ENCODE data around the gene LRPPRC. TPM values are rescaled to one million over a fixed set of nuclear protein-coding genes. Genes with fewer than 3 reads are reported as not detected.
"Not testable (repeated sequence)": the region's sequence is repeated elsewhere in the genome, so short reads cannot be mapped to it uniquely, and the experiment has no call there.

Gene LRPPRC
- total and polyA plus RNA-seq, 2 experiments from 2014 or later, result 27.4 to 87.3 TPM

DNA sequence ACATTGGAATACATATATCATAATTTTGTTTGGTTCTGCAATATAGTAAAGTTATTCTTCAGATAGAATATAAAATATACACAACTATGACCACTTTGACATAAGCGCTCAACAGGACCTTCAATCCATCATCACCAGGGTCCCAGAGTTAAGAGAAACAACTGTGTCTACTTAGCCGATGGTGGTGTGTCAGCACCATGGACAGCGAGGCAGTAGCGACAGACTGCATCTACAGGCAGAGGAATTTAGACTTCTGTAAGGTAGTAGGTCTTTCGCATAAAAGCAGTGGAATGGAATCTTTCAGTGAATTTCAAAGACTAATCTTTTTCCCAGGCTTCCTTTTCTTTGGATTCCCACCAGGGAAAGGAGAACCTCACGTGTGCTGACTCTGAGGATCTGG lies 20.5 kb upstream of the LRPPRC start:
- Histone ChIP-seq H2AFZ (no peak overlapping the region), H3K4me1 (ENCODE audit: insufficient read depth) (no peaks in the 10 kb centered on the region), H3K27ac (no peak overlapping the region), H3K9me2 (replicated peaks; ENCODE audit: insufficient read depth) (no peaks in the 10 kb centered on the region), H3K36me3 (replicated peaks; ENCODE audit: insufficient read depth, low read depth) (no peaks in the 10 kb centered on the region), H3K4me3 (no peak overlapping the region), H3K9me3 (ENCODE audit: low read depth) (no peaks in the 10 kb centered on the region), H4K20me1 (ENCODE audit: insufficient read depth, poor library complexity, severe bottlenecking) (no peaks in the 10 kb centered on the region), H3K4me2 (no peak overlapping the region), H3K79me2 (no peaks in the 10 kb centered on the region), H3K27me3 (peaks cover 3% of the 10 kb centered on the region)
- 35% methylated on average over 6 of the region's 6 CpGs for WGBS (ENCODE audit: low lambda C conversion rate, missing lambda C conversion rate)
- TF ChIP-seq, protein P1, sequence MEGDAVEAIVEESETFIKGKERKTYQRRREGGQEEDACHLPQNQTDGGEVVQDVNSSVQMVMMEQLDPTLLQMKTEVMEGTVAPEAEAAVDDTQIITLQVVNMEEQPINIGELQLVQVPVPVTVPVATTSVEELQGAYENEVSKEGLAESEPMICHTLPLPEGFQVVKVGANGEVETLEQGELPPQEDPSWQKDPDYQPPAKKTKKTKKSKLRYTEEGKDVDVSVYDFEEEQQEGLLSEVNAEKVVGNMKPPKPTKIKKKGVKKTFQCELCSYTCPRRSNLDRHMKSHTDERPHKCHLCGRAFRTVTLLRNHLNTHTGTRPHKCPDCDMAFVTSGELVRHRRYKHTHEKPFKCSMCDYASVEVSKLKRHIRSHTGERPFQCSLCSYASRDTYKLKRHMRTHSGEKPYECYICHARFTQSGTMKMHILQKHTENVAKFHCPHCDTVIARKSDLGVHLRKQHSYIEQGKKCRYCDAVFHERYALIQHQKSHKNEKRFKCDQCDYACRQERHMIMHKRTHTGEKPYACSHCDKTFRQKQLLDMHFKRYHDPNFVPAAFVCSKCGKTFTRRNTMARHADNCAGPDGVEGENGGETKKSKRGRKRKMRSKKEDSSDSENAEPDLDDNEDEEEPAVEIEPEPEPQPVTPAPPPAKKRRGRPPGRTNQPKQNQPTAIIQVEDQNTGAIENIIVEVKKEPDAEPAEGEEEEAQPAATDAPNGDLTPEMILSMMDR (IDR thresholded peaks at IDR 0.05; ENCODE audit: poor library complexity), result no peak
- TF ChIP-seq EZH2phosphoT487 (IDR thresholded peaks at IDR 0.05; ENCODE audit: low read depth, severe bottlenecking, unreplicated experiment), result no peak
- no peak for TF ChIP-seq EZH2 (IDR thresholded peaks at IDR 0.05; ENCODE audit: borderline replicate concordance)
- DNase-seq (ENCODE audit: low spot score), result peak; percentile 75

DNA sequence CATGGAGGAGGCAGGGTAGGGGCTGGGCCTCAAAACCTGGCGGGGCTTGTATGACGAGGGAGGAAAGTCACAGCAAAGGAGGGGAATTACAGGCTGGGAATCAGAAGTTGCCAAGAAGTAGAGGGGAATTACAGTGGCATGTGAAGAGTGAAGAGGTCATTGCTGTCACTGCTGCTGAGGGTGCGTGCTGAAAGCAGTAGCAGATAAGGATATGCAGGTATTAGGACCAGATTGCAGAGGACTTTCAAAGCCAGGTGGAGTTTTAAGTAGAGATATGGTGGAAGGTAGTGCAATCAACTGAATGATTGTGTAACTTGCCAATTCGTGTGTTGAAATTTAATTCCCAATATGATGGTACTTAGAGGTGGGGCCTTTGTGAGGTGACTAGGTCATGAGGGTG lies 19.4 kb upstream of the LRPPRC start:
- H3K9me3 ChIP-seq (ENCODE audit: low read depth), result no peaks in the 10 kb centered on the region
- H4K20me1 ChIP-seq (ENCODE audit: insufficient read depth, poor library complexity, severe bottlenecking), result no peaks in the 10 kb centered on the region
- DNase-seq (ENCODE audit: low spot score), result no peak
- no peak overlapping the region for H2AFZ ChIP-seq
- 85% methylated on average over 4 of the region's 4 CpGs for WGBS (ENCODE audit: low lambda C conversion rate, missing lambda C conversion rate)
- H3K79me2 ChIP-seq, result no peaks in the 10 kb centered on the region
- no peak overlapping the region for H3K4me3 ChIP-seq
- H3K36me3 ChIP-seq (replicated peaks; ENCODE audit: insufficient read depth, low read depth), result no peaks in the 10 kb centered on the region
- H3K9me2 ChIP-seq (replicated peaks; ENCODE audit: insufficient read depth), result no peaks in the 10 kb centered on the region
- TF ChIP-seq EZH2 (IDR thresholded peaks at IDR 0.05; ENCODE audit: borderline replicate concordance) (no peak), EZH2phosphoT487 (IDR thresholded peaks at IDR 0.05; ENCODE audit: low read depth, severe bottlenecking, unreplicated experiment) (no peak)
- TF ChIP-seq, protein P1 (IDR thresholded peaks at IDR 0.05; ENCODE audit: poor library complexity), result no peak
- H3K27me3 ChIP-seq, result peaks cover 10% of the 10 kb centered on the region
- H3K4me1 ChIP-seq (ENCODE audit: insufficient read depth), result no peaks in the 10 kb centered on the region
- H3K4me2 ChIP-seq, result no peak overlapping the region
- no peak overlapping the region for H3K27ac ChIP-seq

DNA sequence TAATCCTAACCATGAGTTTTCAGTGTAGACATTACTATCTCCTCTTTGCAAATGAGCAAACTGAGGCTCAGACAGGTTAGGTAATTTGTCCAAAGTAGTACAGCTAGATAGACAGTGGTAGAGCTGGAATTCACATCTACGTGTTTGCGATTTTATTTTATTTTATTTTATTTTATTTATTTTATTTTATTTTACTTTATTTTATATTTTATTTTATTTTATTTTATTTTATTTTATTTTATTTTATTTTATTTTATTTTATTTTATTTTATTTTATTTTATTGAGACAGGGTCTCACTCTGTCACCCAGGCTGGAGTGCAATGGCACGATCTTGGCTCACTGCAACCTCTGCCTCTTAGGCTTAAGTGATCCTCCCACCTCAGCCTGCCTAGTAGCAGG lies 17.4 kb upstream of the LRPPRC start:
- not testable (repeated sequence) for H3K27ac ChIP-seq; H3K4me3 ChIP-seq; DNase-seq (ENCODE audit: low spot score); H2AFZ ChIP-seq; H3K9me2 ChIP-seq (replicated peaks; ENCODE audit: insufficient read depth); H3K4me2 ChIP-seq; H3K9me3 ChIP-seq (ENCODE audit: low read depth); H3K36me3 ChIP-seq (replicated peaks; ENCODE audit: insufficient read depth, low read depth); H4K20me1 ChIP-seq (ENCODE audit: insufficient read depth, poor library complexity, severe bottlenecking); H3K79me2 ChIP-seq; H3K4me1 ChIP-seq (ENCODE audit: insufficient read depth)
- WGBS (ENCODE audit: low lambda C conversion rate, missing lambda C conversion rate), result 93% methylated on average over 3 of the region's 3 CpGs
- H3K27me3 ChIP-seq, result peaks cover 10% of the 10 kb centered on the region

DNA sequence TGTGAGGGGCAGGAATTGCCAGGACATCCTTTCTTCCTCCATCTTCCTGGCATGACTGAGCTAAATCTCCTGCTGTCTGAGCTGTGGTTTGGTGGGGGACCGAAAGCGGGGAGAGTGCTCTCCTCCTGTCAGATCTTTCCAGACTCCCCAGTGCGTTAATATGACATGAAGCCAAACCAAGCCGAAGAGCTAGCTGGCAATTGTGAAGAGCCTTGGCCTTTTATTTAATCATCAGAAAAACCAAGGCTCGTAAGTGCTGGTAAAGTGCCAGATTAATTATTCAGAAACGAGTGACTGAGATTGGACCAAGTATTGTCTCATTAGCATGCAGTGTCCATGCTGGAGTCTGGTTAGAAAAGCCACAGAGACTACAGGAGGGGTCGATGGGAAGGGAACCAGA lies 14.5 kb upstream of the LRPPRC start:
- no peak for DNase-seq (ENCODE audit: low spot score)
- no peak overlapping the region for H3K4me2 ChIP-seq
- H3K27ac ChIP-seq, result no peak overlapping the region
- H3K27me3 ChIP-seq, result peaks cover 10% of the 10 kb centered on the region
- H3K36me3 ChIP-seq (replicated peaks; ENCODE audit: insufficient read depth, low read depth), result no peaks in the 10 kb centered on the region
- H3K79me2 ChIP-seq, result no peaks in the 10 kb centered on the region
- H3K4me3 ChIP-seq, result no peak overlapping the region
- no peaks in the 10 kb centered on the region for H3K9me3 ChIP-seq (ENCODE audit: low read depth)
- H4K20me1 ChIP-seq (ENCODE audit: insufficient read depth, poor library complexity, severe bottlenecking), result no peaks in the 10 kb centered on the region
- H3K4me1 ChIP-seq (ENCODE audit: insufficient read depth), result no peaks in the 10 kb centered on the region
- no peaks in the 10 kb centered on the region for H3K9me2 ChIP-seq (replicated peaks; ENCODE audit: insufficient read depth)
- no peak for TF ChIP-seq EZH2 (IDR thresholded peaks at IDR 0.05; ENCODE audit: borderline replicate concordance)
- no peak for TF ChIP-seq EZH2phosphoT487 (IDR thresholded peaks at IDR 0.05; ENCODE audit: low read depth, severe bottlenecking, unreplicated experiment)
- TF ChIP-seq, protein P1 (IDR thresholded peaks at IDR 0.05; ENCODE audit: poor library complexity), result no peak
- H2AFZ ChIP-seq, result no peak overlapping the region
- 71% methylated on average over 7 of the region's 7 CpGs for WGBS (ENCODE audit: low lambda C conversion rate, missing lambda C conversion rate)
